OCI-LY1 (cell line): Measurements from ENCODE around the gene PPM1D.

Experiments used
- CTCF ChIP-seq: fragments of 200-600 bp; sonication (generic), shearing (Covaris generic); IDR thresholded peaks from 2 replicates; pipeline ENCODE4 v1.5.1; 2017; ENCODE audit warnings: mild to moderate bottlenecking, antibody characterized with exemption, low read length, moderate library complexity, mixed read lengths
- EZH2 ChIP-seq: fragments of 200-600 bp; sonication (generic), shearing (Covaris generic); IDR thresholded peaks from 2 replicates; pipeline ENCODE4 v1.8.0; 2017; ENCODE audit warnings: borderline replicate concordance, mixed run types, mild to moderate bottlenecking, antibody characterized with exemption, low read length, moderate library complexity, mixed read lengths

- TF ChIP-seq CTCF (no peak), EZH2 (no peak)
These were observed 1.8 kb upstream of the PPM1D start for GRCh38 chr17:60598001-60598736.
